Brain pericyte (primary cell): ENCODE measurements around the gene GDF7.

Source experiments
- DNase-seq: peaks from one replicate; pipeline ENCODE4 v3.0.0-alpha.2; 2012; ENCODE audit warnings: low read depth, low spot score

Gene GDF7

GRCh38 chr2:20645301-20645701 lies 21.6 kb upstream of the GDF7 start:
- no peak for DNase-seq

- no peak for DNase-seq
These were observed 21.2 kb upstream of the GDF7 start for GRCh38 chr2:20645761-20646160.

- no peak for DNase-seq
These were observed 20.5 kb upstream of the GDF7 start for GRCh38 chr2:20646446-20646845.

GRCh38 chr2:20647211-20647610 lies 19.7 kb upstream of the GDF7 start:
- DNase-seq = no peak

- no peak for DNase-seq
These were observed 19.2 kb upstream of the GDF7 start for GRCh38 chr2:20647738-20648137.

GRCh38 chr2:20648206-20648605 lies 18.7 kb upstream of the GDF7 start:
- DNase-seq = no peak

- no peak for DNase-seq
These were observed 18.1 kb upstream of the GDF7 start for GRCh38 chr2:20648831-20649230.

GRCh38 chr2:20649576-20649975 lies 17.4 kb upstream of the GDF7 start:
- DNase-seq = no peak

- no peak for DNase-seq
These were observed 17.0 kb upstream of the GDF7 start for GRCh38 chr2:20649976-20650375.

- no peak for DNase-seq
These were observed 16.5 kb upstream of the GDF7 start for GRCh38 chr2:20650393-20650876.

GRCh38 chr2:20650877-20651730 lies 15.8 kb upstream of the GDF7 start, which contains the start of gene HS1BP3:
HS1BP3 (minus strand) TSS chr2:20651098; CDS start chr2:20651063, 35 bp downstream.
- DNase-seq = no peak

- DNase-seq = no peak
These were observed 15.2 kb upstream of the GDF7 start for GRCh38 chr2:20651731-20652099.

GRCh38 chr2:20652141-20652540 lies 14.8 kb upstream of the GDF7 start:
- no peak for DNase-seq

- DNase-seq = no peak
These were observed 14.0 kb upstream of the GDF7 start for GRCh38 chr2:20652673-20653575.

GRCh38 chr2:20653695-20654534 lies 13.0 kb upstream of the GDF7 start:
- no peak for DNase-seq

GRCh38 chr2:20654535-20654813 lies 12.5 kb upstream of the GDF7 start:
- DNase-seq = no peak

GRCh38 chr2:20656561-20656960 lies 10.4 kb upstream of the GDF7 start:
- no peak for DNase-seq

GRCh38 chr2:20657522-20658235 lies 9.3 kb upstream of the GDF7 start:
- no peak for DNase-seq

GRCh38 chr2:20660506-20661420 lies 6.2 kb upstream of the GDF7 start:
- no peak for DNase-seq
